ENCODE data around the gene TENT5C.

DNA sequence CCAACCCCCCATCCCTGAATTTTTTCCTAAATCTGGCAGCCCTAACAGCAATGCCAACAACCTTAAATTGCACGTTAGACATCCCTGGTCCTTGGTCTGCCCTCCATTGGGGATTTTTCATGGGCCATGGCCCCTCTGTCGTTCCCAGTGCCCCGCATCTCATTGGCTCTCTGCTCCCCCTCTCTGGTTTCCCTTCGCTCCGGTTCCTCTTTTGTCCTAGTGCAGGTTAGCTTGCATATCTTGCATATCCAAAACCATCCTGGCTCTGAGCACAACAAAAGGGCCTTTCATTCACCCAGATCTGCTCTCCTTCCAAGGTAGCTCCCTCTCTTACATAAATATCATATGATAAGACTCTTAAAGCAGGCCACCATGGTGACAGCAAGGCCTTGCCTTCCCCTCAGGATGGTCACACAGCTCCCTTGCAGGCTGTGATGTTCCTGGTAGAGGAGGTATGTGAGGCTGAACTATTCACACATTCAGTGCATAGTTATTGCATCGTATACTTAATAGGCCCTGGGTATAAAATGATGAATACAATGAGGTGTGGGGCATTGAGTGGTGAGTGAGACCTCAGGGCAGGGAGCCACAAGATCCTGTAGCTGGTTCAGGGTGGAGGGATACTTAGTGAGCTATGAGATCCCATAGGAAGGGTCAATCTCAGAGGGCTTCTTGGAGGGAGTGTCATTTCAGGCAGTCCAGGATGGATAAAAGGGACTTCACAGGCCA, 45.2 kb downstream of the TENT5C start:
- TF ChIP-seq, protein P1, sequence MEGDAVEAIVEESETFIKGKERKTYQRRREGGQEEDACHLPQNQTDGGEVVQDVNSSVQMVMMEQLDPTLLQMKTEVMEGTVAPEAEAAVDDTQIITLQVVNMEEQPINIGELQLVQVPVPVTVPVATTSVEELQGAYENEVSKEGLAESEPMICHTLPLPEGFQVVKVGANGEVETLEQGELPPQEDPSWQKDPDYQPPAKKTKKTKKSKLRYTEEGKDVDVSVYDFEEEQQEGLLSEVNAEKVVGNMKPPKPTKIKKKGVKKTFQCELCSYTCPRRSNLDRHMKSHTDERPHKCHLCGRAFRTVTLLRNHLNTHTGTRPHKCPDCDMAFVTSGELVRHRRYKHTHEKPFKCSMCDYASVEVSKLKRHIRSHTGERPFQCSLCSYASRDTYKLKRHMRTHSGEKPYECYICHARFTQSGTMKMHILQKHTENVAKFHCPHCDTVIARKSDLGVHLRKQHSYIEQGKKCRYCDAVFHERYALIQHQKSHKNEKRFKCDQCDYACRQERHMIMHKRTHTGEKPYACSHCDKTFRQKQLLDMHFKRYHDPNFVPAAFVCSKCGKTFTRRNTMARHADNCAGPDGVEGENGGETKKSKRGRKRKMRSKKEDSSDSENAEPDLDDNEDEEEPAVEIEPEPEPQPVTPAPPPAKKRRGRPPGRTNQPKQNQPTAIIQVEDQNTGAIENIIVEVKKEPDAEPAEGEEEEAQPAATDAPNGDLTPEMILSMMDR (tag by site-specific recombination; IDR thresholded peaks at IDR 0.05): no peak
- no peak for TF ChIP-seq ZNF473 (tag by site-specific recombination; IDR thresholded peaks at IDR 0.05)
- no peak for TF ChIP-seq ZNF274 (IDR thresholded peaks at IDR 0.05; ENCODE audit: low read length)
- TF ChIP-seq ZNF274 (tag by site-specific recombination; IDR thresholded peaks at IDR 0.05; ENCODE audit: borderline replicate concordance): no peak
- no peak for TF ChIP-seq ZNF621 (tag by site-specific recombination; IDR thresholded peaks at IDR 0.05)
- TF ChIP-seq ZNF548 (tag by site-specific recombination; IDR thresholded peaks at IDR 0.05): no peak

All from HEK293 (cell line).